Stimulated activated CD8-positive, alpha-beta memory T cell treated with anti-CD3 and anti-CD28 coated beads, Interleukin-15, amount 100 ng/mL, for 24 hours (primary cell): ENCODE results near the gene TRIM5.

Experiments
- DNase-seq: peaks from one replicate; pipeline ENCODE4 v3.0.0-alpha.2; 2020; ENCODE audit warnings: low read depth

TRIM5 gene

DNA sequence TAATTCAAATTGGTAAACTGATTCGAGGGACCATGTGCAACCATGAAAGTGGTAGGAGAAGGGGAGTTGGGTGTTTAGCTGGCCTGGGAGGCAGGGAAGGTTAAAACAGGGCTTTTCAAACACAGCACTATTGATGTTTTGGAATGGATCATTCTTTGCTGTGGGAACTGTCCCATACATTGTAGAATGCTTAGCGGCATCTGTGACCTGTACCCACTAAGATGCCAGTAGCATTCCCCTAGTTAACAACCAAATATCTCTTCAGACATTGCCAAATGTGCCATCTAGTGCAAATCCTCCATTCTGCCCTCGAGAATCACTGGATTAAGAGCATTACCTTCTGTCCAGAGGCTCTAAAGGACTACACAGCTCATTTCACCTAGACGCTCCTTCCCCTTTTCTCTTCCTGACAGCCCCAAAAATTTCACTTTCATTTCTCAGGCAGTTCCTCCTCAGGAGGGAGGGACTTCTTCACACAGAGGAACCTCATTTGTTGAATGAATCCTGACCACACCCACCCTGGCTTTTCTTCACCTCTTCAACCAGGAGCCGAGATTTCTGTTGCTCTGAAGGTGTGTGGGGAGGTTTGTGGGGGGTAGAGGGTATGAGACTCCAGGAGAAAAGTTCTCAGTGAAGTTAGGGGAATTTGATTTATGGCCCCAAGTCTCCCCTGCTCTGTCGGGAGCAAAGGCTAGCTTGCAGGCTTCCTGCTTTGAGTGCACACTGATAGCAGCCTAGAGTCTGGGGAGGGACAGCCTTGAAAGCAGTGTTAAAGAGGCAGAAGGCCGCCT lies 60.2 kb downstream of the TRIM5 start, which contains the start of gene TRIM34:
TRIM34 (plus strand) TSS at position 513 of the 791 bp plus-strand sequence. CDS start 7,331 bp downstream, outside the sequence.
- DNase-seq: no peak

DNA sequence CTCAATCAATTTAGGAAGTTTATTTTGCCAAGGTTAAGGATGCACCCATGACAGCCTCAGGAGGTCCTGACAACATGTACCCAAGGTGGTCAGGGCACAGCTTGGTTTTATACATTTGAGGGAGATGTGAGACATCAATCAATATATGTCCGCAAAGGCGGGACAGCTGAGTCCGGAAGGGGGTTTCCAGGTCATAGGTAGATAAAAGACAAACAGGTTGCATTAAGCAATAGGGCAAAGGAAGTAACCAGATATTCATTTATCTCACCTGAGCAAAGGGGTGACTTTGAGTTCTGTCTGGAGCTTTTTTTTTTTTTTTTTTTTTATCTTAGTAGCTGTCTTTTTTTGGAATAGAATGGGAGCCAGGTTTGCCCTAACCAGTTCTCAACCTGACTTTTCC lies 62.1 kb downstream of the TRIM5 start:
- DNase-seq: no peak

DNA sequence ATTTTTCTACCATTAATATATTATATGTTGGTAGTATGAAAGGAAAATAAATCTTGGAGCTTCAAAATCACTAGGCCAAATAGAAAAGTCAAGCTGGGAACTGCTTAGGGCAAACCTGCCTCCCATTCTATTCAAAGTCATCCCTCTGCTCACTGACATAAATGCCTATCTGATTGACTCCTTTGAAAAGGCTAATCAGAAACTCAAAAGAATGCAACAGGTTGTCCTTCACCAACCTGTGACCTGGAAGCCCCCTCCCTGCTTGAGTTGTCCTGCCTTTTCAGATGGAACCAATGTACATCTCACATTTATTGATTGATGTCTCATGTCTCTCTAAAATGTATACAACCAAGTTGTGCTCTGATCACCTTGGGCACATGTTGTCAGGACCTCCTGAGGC lies 63.3 kb downstream of the TRIM5 start:
- DNase-seq: no peak

DNA sequence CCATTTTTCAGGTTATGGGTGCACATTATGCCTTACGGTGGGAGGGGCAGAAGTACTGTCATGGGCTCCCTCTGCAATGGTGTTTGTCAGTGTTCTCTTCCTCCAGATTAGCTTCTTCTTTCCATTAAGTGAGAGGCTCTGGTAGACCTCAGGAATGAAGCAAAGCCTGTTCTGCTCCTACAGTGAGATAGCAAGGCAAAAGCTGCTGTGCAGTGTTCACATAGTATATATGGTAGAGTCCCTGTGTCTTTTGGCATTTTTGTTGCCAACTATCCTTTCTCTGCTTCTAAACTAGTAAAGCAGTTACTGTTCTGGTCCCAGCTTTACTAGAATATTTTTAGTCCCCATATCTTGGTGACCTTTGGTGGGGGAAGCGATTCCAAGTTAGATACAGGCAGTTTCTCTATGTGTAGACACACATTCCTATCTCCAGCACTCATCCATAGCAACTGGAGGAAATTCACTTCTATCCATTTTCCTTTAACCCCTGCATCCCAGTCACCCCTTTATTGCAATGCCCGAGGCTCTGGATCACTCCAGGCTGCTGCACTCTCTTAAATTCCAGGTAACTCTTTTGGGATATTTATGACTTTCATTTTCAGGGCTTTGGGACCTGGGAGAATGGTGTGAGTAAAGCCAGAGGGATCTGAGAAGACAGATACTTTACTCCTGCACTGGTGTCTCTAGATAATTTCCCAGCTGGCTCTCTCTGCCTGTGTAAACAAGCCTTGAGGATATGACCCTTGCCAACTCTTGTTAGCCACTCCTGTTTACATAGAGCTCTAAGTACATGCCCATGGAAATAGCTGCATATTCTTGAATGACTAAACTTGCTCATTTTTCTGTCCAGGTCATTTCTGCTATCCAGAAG lies 64.0 kb downstream of the TRIM5 start:
- DNase-seq: no peak

DNA sequence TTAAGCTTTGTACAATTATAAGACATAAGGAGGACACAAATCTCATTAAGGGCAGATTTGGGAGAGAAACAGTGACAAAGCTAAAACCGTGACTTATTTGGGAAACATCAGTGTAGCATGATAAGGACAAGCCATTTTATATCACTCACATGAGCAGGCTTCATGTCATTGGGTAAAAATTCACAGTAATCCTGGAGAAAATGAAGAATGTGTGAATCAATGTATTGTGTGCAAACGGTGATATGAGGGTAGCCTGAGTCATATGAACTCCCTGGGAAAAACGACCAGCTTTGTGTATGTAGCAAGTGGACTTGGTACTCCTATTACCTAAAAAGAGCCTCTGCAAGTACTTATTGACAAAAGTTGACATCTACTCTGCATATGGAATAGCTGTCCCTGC lies 66.1 kb downstream of the TRIM5 start:
- no peak for DNase-seq
